B cell (primary cell): ENCODE results near the gene DBP.

Experiments
- CTCF ChIP-seq: fragments of 200-600 bp; IDR thresholded peaks from one replicate; pipeline ENCODE4 v1.8.0; 2022; ENCODE audit warnings: antibody characterized with exemption, mild to moderate bottlenecking
- EZH2 ChIP-seq: IDR thresholded peaks from 2 replicates; pipeline ENCODE4 v1.6.1; 2012; ENCODE audit warnings: borderline replicate concordance, low read depth, mild to moderate bottlenecking, moderate library complexity, low read length; ENCODE audit not compliant: insufficient read depth, poor library complexity, severe bottlenecking

DNA sequence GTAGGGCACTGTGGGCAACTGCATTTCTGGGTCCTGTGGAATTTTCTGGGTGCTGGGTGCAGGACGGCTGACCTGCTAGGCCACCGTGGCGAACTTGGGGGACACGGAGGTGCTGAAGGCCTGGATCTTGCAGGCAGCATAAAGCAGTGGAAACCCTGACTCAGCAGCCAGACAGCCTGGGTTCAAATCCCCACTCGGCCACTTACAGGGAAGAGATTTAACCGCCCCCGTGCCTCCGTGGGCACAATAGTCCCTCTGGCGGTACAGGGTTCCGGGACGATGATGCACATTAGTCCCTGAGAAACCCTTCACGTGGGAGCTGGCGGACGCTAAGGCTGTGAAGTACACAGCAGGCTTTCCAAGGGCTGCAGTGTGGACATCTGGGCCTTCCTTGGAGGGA is 25.3 kb downstream of the DBP start:
- TF ChIP-seq CTCF (no peak), EZH2 (no peak)
